ENCODE data around the gene UBE2D4.
"Not testable (repeated sequence)": the region's sequence is repeated elsewhere in the genome, so short reads cannot be mapped to it uniquely, and the experiment has no call there.

DNA sequence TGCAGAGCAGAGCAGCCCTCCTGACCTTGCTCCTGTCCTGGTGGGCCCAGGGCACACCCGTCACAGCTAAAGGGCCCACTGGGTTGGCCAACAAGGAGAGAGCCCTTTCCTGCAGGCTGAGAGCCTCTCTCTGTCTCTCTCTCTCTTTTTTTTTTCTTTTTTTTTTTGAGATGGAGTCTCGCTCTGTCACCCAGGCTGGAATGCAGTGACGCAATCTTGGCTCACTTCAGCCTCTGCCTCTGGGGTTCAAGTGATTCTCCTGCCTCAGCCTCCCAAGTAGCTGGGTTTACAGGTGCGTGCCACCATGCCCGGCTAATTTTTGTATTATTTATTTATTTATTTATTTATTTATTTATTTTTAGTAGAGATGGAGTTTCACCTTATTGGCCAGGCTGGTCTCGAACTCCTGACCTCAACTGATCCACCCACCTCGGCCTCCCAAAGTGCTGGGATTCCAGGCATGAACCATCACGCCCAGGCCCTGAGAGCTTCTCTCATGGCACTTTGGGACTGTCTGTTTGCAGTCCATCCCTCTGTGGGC is 47.9 kb downstream of the UBE2D4 start:
- TF ChIP-seq, protein P1, sequence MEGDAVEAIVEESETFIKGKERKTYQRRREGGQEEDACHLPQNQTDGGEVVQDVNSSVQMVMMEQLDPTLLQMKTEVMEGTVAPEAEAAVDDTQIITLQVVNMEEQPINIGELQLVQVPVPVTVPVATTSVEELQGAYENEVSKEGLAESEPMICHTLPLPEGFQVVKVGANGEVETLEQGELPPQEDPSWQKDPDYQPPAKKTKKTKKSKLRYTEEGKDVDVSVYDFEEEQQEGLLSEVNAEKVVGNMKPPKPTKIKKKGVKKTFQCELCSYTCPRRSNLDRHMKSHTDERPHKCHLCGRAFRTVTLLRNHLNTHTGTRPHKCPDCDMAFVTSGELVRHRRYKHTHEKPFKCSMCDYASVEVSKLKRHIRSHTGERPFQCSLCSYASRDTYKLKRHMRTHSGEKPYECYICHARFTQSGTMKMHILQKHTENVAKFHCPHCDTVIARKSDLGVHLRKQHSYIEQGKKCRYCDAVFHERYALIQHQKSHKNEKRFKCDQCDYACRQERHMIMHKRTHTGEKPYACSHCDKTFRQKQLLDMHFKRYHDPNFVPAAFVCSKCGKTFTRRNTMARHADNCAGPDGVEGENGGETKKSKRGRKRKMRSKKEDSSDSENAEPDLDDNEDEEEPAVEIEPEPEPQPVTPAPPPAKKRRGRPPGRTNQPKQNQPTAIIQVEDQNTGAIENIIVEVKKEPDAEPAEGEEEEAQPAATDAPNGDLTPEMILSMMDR (IDR thresholded peaks at IDR 0.05), result not testable (repeated sequence)
- not testable (repeated sequence) for TF ChIP-seq POLR2A (IDR thresholded peaks at IDR 0.05); EP300 (IDR thresholded peaks at IDR 0.05; ENCODE audit: low read depth); POLR2AphosphoS5 (IDR thresholded peaks at IDR 0.05)
